Stimulated activated CD8-positive, alpha-beta memory T cell treated with anti-CD3 and anti-CD28 coated beads, Interleukin-7, amount 100 ng/mL, for 48 hours (primary cell): ENCODE data around the gene TMTC2.

Source experiments
- DNase-seq, 2 donors: peaks; one replicate each; pipeline ENCODE4 v3.0.0-alpha.2; 2020; ENCODE audit warnings: low read depth in 1 of 2; ENCODE audit errors: extremely low read depth in 1 of 2

Gene TMTC2

DNA sequence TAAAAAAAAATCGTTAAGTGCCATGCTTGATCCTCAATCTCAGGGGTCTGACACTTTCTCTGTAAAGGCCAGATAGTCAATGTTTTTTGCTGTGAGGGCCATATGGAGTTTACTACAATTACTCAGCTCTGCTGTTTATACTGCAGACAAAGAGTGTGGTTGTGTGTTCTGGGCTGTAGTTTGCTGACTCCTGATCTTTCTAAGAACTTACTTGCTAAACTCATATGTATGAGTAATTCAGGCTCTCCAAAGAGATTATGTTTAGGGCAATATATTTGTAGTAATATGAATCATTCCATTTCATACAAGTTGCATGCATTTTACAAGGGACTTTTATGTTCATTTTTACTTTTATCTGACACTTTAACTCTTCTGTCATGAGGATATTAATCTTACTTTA is 188.2 kb downstream of the TMTC2 start:
- no peak for DNase-seq

DNA sequence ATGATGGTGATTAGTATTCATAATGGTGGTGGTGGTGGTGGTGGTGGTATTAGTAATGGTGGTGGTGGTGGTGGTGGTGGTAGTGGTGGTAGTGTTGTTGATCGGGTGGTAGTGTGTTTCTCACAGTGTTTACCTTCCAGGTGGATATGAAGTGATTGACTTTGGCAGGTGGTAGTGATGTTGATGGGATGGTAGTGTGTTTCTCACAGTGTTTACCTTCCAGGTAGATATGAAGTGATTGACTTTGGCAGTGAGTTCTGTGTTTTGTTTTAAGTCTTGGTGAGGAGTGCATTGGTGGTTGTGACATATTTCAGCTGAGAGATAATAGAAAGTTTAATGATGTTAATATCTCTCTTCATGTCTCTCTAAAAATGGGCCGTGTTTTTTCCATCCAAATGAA is 189.4 kb downstream of the TMTC2 start:
- no peak for DNase-seq

DNA sequence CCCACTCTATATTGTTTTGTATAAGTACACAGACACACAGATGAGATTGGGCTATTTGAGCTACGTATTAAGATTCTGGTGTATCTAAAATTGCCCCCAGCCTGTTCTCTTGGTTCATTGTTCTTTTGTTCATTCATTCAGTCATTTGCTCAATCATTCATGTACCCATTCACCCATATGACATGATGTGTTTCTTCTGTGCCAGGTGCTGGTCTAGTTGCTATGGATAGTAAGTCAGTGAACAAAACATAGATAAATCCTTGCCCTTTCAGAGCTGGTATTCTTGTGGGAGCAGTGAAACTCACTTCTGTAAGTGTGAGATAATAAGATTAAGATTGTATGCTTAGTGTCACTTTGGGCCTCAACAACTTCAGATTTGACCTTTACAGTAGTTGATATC is 191.3 kb downstream of the TMTC2 start:
- no peak for DNase-seq

DNA sequence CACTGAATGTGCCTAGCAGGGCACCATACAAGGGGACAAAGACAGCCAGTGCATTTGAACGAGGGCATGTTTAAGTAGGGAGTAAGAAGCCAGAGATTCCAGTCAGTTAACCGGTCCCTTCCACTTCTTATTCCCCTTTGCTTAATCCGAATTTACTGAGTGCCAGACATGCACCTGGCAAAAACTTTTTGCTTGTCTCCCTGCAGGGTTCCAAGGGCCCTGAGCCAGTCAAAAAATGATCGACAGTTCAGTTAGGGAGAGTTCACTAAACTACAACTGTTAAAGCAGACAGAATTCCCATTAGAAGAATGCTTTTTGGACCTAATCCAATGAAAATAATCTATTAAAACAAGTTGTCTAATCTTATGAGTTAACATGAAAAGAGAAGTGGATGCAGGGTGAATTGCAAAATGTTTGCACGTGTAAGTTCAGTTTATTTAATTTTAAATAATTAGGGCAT is 193.8 kb downstream of the TMTC2 start:
- DNase-seq = no peak

DNA sequence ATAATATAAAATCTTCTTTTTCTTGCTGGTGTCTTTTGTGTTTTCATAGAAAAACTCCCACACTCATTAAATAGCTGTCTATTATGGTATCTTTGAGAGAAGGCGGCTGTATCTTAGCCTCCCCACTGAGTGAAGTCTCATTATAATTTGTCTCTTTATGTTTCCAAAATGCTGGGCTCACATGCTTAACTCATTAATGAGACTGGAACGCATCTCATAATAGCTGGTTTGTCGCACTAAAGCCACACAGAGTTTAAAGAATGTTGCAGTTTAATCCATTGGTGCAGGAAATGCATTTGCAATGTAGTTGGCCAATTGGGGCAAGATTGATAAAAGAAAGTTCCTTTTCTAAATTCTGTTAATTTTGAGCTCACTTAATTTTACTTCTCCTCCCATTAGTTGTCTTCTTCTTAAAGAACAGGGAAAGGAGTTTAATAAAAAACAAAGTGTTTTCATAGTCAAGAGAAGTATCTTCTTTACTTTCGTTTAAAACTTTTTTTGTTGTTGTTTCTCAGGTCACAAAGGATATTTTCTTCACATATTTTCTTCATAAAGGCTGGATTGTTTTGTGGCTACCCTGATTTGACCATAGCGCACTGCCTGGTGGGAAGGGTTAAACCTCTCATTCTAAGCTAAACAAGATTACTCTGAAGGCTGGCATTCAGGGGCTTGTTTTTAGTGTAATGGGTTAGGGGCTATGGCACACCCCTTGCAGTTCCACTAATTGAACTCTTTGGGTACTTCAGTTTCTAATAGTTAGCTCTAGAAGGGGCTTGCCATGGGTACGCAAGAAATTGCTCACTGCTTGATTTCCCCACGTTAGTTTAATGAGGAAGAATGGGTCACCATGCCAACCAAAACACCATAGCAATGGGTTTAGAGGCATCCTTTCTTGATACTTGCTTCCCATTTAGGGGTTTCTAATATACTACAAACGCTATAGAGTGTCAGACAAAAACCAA is 197.0 kb downstream of the TMTC2 start:
- DNase-seq = no peak

DNA sequence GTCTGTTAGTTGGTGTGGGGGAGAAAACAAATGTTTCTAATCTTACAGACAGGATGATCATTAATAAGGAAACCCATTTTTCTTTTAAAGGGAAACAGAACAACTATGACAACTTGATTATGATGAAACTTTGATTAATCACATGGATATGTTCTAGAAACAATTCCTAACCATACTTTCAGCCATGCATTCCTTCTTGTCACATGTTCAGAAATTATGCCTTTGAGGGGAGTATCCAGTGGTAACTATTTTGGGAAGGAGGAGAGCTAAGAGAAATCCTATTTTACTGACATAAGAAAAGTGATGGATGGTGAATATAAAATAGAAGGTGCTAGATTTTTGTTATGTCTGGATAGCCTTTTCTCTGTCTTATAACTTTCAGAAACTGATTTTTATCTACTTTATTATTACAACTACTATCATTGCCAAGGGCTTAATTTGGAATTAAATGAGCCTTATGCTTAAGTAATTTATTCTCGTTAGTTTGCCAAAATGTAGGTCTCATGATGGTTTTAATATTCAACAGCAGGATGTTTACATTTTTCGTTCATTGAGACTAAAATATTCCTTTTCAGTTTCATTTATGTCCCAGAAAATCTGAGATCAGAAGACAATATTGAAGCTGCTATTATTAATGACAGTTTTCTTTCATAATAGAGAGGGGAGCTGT is 200.1 kb downstream of the TMTC2 start:
- DNase-seq = no peak

DNA sequence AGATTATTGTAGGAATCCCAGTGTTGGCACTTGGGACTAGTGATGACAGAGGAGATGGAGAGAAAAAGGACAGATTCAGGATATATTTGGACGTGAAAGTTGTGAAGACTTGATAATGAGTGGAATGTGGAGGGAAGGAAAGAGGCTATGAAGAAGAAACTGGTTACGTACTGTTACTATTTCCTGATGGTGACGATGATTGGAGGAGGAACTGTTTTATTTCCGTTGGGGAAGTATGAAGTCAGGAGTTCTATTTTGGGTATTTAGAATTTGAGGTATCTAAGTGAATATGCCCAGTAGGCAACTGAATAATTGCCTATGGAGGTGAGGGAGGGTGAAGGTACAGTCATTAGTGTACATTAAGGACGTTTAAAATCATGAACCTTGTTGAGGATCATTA is 207.2 kb downstream of the TMTC2 start:
- DNase-seq = no peak

DNA sequence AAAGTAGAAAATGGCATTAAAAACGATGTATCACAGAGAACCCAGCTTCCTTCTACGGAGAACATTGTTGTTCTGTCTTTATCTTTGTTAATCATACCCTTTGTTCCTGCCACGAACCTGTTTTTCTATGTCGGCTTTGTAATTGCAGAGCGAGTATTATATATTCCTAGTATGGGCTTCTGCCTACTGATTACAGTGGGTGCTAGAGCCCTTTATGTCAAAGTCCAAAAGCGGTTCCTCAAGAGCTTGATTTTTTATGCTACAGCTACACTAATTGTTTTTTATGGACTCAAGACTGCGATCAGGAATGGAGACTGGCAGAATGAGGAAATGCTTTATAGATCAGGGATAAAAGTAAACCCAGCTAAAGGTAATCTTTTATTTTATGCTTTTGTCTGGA is 209.6 kb downstream of the TMTC2 start:
- DNase-seq = no peak

DNA sequence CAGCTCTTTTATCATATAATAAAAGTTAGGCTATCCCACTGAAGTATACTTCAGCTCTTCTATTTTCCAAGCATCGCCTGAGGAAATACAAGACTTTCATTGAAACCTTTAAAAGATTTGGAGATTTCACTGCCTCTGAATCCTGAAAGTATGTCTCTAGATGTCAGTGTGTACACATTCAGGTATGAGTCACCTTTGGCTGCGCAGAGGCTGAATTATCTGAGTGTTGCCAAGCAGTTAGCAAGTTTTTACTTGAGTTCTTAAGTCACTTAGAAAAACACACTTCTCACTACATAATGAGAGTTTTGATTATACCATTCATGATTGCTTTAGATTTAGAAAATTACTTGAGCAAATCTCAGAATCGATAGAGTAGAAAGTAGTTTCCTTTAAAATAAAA is 210.3 kb downstream of the TMTC2 start:
- no peak for DNase-seq

DNA sequence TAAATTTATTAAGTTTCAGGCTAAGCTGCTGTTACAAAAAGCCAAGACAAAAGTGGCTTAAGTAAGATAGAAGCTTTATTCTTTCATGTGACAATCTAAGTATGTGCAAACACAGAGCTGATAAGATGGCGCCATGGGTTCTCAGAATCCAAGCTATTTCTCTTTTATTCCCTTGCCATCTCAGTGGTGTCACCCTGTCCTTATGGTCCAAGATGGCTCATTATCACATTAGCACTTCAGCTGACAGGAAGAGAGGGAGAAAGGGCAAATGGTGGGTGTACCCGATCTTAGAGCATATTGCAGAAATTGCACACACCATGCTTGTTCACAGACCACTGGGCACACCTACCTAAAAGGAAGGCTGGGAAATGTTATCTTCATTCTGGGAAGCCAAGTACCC is 211.7 kb downstream of the TMTC2 start:
- DNase-seq = no peak

DNA sequence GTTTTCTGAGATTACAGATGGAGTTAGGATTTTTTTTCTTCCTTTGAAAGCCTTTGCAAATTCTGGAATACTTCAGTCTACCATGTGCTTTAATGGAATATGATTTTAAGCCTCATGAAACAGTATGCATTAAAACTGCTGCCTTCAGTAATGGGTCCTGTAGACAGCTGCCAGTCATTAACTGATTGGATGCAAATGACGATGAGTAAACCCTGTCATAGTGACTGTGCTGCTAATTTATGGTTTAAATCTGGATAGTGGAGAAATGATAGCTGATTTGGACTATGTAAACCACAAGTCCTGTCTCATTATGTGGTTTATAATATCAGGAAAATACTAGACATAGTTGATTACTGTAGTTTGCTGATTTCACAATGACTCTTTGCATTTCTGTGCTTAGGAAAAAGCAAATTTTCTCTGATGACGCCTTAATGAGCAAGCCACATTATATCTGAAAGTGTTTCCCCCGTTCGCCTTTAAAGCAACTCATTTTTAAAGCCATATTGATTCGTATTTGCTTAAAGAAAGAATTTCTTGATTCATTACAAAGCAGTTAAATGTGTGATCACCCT is 217.6 kb downstream of the TMTC2 start:
- DNase-seq = no peak

DNA sequence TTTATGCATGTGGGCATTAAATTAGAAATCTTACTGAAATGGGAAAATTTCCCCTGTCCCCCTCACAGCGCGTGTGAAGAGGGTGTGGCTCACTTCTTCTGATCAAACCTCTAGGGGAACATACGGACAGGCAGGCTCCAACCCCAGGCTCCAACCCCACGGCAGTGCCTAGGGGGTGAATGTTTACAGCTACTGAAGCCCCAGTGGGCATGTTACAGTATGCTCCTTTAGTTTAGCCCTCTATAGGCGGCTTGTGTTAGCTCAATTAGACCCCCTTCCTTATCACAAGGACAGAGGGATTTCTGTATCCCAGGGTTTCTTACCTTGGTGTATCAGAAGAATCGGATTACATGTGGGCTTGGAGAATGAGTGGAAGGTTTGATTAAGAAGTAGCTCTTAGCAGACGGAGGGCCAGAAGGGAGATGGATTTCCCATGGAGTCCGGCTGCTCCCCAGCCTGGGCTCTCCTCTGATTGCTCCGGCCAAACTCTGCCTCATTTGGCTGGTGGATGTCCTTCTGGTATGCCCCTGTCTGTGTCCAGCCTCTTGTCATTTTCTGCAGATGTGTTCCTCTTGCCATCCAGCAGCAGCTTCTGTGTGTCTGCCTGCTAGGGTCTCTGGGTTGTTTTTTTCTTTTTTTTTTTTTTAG is 223.7 kb downstream of the TMTC2 start:
- no peak for DNase-seq

DNA sequence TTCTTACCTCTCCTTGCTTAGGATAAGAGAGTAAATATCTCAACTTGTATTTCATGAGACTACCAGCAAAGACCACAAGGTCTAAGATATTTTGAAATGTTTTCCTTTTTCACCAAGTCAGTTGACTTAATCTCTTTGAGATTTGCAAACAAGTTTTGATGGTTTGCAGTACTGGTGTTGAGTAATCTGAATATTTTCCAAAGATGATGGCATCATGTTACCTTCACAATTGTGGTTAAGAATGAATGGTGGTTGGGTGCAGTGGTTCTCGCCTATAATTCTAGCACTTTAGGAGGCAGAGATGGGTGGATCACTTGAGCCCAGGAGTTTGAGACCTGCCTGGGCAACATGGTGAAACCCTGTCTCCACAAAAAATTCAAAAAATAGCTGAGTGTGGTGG is 225.7 kb downstream of the TMTC2 start:
- DNase-seq = no peak

DNA sequence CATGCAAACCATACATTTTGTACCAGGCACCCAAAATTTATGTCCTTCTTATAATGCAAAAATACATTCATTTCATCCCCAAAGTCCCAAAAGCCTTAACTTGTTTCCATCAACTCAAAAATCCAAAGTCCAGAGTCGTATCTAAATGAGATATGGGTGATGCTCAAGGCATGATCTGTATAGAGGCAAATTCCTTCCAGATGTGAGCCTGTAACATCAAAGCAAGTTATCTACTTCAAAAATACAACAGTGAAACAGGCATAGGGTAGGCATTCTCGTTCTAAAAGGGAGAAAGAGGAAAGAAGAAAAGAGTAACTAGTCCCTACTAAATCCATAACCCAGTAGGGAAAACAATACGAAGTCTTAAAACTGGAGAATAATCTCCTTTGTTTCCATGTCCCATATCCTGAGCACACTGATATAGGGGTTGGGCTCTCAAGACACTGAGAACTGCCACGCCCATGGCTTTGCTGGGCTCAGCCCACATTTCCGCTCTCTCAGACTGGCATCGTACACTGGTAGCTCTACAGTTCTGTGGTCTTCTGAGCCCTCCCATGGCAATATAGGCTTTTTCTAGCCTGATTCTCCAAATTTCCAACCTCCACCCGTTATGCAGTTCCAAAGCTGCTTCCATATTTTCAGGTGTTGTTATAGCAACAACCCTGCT is 232.8 kb downstream of the TMTC2 start:
- no peak for DNase-seq

DNA sequence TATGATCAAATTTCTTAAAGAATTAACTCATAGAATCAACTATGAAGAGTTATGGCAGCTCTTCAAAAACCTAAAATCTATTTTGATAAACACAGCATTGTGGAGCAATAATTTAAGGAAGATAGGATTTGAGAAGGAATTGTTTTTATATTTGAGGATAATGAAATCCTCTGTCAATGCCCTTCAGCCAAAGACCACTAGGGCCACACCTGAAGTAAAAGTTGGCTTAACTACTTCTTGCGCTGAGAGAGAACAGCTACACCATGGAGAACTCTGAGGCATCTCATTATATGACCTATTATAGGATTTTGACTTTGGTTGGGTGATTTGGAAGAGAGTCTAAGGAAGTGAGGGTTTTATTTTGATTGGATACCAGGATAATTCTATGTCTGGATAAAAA is 237.2 kb downstream of the TMTC2 start:
- no peak for DNase-seq

DNA sequence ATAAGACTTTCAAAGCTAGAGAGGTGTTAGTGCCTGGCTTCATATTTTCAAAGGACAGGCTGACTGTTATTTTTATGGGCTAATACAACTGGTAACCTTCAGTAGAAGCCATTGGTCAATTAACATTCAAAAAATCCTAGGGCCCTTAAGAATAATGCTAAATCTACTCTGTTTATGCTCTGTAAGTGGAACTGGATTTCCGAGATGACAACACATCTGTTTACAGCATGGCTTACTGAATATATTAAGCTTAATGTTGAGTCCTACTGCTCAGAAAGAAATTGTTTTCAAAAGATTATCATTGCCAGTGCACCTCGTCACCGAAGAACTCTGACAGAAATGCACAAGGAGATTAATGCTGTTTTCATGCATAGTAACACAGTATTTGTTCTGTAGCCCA is 239.9 kb downstream of the TMTC2 start:
- DNase-seq = no peak

DNA sequence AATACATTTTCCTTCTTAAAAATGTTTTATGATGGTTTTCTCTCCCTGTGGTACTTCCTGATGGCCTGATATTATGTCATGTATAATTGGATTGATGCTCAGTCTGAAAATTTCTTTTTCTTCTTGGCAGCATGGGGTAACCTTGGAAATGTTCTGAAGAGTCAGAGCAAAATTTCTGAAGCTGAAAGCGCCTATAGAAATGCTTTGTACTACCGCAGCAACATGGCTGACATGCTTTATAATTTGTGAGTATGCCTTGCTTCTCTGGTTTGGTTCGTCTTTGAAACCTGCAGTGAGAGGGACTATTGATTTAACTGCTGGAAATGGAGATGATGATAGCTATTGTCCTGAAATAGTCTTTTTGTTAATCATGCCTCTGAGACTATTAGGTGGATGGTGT is 243.6 kb downstream of the TMTC2 start:
- DNase-seq = no peak

DNA sequence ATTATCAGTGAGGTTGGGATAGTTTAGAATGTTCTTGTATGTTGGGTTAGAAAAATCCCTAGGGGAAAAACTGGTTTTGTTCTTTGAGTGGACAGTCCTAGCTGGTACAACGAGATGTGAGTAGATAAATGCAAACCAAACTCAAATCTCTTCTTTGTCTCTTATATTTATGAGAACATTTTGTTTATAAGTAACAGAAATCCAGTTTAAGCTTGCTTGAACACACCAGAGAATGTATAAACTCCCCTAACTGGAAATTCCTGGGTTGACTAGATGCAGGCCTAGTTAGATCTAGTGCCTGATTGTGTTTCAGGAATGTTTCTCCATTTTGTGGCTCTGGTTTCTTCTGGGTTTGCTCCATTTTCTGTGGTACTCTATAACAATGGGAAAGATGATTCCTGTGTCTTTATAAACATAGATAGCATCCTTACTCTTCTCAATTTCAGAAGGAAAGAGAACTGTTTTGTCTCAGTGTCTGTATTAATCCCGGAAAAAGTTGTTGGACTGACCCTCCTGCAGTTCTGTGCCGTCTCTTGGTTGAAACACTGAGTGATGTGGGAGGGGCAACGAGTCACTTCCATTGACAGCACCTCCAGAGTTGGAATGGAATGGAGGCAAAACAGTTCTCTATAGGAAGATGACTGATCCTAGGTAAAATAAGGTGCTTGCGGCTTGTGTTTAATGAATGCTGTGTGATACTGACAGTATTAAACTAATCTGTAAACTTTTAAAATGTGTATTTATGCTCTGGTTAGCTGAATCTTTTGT is 244.8 kb downstream of the TMTC2 start:
- no peak for DNase-seq

DNA sequence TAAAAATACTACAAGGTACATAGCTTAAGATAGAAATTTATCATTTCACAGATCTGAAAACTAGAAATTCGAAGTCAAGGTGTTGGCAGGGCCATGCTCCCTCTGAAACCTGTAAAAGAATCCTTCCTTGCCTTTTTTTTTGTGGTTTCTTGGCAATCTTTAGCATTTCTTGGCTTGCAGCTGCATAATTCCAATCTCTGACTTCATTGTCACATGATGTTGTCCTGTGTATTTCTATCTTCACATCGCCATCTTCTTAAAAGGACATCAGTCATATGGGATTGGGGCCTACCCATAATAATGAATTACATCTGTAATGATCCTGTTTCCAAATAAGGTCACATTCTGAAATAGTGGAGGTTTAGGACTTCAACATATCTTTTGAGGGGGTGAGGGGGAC is 250.4 kb downstream of the TMTC2 start:
- DNase-seq = no peak

DNA sequence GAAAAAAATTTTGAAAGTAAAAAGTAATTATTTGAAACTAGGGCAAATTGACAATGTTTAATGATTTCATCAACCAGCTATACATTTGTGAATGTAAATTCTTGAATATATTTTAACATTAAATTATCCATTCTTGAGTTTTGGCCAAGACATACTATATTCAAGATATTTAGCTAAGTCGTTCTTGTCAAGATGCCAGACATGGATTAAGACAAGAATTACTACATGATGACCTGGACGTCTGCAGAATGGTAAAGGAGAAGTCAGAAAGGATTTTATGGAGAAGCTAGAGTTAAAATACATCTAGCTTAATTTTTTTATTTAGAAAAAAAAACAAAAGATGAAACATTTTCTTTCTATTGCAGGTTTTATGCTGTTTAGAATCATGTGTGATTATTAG is 255.8 kb downstream of the TMTC2 start:
- DNase-seq = no peak
